ENCODE data around the gene PLCB1.

- TF ChIP-seq, protein P1, sequence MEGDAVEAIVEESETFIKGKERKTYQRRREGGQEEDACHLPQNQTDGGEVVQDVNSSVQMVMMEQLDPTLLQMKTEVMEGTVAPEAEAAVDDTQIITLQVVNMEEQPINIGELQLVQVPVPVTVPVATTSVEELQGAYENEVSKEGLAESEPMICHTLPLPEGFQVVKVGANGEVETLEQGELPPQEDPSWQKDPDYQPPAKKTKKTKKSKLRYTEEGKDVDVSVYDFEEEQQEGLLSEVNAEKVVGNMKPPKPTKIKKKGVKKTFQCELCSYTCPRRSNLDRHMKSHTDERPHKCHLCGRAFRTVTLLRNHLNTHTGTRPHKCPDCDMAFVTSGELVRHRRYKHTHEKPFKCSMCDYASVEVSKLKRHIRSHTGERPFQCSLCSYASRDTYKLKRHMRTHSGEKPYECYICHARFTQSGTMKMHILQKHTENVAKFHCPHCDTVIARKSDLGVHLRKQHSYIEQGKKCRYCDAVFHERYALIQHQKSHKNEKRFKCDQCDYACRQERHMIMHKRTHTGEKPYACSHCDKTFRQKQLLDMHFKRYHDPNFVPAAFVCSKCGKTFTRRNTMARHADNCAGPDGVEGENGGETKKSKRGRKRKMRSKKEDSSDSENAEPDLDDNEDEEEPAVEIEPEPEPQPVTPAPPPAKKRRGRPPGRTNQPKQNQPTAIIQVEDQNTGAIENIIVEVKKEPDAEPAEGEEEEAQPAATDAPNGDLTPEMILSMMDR (conservative IDR thresholded peaks at IDR 0.05), result no peak
- TF ChIP-seq EZH2 (IDR thresholded peaks at IDR 0.05; ENCODE audit: low read depth), result no peak
These were observed 728.0 kb downstream of the PLCB1 start for GRCh38 chr20:8860011-8860495.

All from PC-9 (cell line).